Stimulated activated CD8-positive, alpha-beta memory T cell treated with anti-CD3 and anti-CD28 coated beads, Interleukin-12 subunit alpha, Interleukin-12 subunit beta, amount 100 ng/mL, for 4 hours (primary cell): ENCODE data around the gene POLR1A.

ENCODE experiments used
- DNase-seq: peaks from one replicate; pipeline ENCODE4 v3.0.0-alpha.2; 2020; ENCODE audit warnings: low read depth

POLR1A gene

DNA sequence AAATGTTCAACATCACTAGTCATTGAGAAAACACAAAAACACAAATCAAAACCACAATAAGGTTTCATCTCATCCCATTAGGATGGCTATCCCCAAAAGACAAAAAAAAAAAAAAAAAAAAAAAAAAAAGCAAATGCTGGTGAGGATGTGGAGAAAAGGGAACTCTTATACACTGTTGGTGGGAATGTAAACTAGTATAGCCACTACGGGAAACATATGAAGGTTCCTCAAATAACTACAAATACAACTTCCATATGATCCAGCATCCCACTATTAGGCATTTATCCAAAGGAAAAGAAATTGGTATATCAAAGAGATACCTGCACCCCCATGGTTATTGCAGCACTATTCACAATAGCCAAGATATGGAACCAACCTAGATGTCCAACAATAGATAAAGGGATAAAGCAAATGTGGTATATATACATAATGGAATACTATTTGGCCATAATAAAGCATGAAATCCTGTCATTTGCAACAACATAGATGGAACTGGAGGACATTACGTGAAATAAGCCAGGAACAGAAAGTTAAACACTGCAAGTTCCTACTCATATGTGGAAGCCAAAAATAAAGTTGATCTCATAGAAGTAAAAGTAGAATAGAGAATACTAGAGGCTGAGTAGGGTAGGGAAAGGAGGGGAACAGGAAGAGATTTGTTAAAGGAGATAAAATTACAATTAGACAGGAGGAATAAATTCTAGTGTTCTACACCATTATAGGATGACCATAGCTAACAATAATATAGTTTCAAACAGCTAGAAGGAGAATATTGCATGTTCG is 8.4 kb downstream of the POLR1A start:
- DNase-seq, result no peak

DNA sequence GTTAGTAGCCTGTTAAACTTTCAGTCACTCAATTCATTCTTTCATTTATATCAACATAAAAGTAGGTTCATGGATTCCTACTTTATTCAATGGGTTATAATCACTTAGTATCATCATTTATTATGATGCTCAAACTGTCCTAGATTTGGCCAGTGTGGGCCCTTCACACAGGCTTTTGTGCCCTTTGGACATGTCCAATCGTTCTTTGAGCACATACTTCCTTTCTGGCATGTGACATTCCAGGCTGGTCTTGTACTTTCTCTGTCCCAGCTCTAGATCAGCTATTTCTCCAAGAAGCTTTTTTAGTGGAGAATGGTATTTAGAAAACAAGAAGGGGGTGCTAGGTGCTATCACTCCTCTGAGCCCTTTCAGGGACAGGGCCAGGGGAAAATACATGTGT is 11.5 kb downstream of the POLR1A start:
- no peak for DNase-seq

DNA sequence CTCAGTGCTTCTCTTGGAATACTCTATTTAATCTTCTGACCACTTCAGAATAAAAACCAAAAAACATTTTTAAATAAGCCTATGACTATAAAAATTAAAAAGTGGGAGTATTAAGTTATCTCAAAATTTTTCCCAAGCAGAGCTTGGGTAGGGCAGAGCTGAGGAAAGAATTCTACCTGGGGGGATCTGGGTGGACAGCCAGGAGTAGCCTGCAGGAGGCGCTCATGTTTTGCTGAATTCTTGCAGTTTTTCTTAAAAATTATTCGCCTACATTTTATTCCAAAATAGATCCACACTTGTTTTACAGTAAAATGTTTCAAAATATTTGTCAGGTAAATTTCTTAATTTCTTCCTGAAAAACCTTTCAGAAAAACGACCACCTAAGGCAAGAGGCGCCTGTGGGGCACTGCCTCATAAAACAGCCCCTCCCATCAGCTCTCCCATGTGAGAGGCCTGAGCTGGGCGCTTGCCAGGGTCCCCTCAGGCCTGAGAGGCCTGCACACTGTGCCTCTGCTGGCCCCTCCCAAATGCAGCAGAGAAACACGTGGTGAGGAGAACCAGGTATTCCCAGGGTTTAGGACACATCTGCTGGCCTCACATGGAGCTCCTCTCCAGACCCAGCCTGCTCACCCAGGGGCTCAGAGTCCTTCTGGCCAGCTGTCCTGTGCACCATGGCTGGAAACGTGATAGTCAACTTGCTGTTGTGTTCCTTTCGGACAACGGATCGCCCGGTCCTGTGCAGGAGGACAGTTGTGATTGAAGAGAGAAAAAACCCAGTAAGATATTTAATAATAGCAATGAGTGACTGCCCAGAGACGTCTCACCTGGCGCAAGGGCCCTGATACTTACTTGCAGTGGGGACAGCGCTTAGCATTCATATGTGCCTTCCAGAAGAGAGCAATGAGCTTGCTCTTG is 17.5 kb downstream of the POLR1A start:
- no peak for DNase-seq

DNA sequence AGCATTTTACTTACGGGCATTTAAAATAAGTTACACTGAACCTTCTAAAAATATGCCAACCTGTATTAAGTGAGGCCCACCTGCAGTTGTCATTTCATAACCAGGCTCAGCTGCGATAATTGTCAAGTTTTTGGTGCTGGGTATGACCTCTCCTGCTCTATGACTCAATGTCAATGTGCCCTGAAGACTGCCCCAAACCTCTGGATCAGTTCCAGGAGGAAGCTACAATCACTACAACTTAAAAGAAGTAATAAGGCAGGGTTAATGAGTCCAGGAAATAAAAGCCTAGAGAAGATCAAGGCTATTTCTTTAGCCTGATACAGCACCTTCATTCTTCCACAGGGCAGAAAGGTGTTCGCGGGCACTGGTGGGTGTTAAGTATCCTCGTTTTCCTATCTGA is 22.9 kb downstream of the POLR1A start:
- DNase-seq, result no peak

DNA sequence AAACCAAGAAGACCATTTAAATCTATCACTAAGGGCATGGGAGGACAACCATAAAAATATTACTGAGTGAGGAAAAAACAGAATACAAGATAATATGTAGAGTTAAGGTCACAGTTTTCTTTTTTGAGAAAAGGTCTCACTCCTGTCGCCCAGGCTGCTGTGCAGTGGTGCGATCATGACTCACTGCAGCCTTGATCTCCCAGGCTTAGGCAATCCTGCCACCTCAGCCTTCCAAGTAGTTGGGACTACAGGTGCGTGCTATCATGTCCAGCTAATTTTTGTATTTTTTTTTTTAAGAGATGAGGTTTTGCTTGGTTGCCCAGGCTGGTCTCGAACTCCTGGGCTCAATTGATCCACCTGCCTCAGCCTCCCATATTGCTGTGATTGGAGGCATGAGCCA is 24.0 kb downstream of the POLR1A start:
- DNase-seq, result no peak

DNA sequence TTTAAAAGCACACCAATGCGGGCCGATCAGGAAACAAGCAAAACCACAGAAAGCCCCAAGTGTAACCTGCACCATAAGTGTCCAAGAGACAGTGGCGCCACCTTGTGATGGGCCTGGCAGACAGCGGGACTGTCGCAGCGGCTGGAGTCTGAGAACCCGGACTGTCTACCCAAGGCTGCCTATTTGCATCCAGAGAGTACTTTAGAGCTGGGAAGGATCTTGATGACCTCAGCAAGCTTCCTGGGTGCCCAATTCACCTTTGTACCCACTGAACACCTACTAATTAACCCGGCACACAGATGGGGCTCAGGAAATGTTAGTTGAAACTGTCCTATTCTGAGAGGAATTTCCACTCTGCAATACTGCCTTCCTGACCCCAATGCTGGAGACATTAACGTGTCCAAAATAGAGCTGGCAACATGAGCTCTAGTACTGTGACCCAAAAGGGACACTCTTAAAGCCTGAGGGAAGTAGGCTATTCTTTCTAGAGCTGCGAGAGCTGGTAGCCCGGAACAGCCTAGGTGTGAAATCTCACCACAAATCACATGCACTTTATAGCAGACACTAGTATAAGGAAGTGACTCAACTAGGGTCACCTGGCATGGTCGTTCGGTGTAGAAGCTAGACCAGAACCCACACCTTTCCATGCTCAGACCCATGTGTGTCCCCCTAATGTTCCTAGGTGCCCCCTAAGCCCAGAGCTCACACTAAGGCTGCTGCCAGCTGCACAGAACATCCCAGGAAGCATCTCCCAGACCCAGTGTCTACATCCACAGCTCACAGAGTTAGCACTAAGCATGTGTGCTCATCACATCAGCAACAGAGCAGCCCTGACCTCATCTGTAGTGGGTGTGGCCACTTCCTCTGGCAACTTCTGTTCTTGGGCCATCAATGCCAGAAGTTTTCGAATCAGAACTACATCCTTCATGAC is 25.4 kb downstream of the POLR1A start:
- peak; percentile 47 for DNase-seq

DNA sequence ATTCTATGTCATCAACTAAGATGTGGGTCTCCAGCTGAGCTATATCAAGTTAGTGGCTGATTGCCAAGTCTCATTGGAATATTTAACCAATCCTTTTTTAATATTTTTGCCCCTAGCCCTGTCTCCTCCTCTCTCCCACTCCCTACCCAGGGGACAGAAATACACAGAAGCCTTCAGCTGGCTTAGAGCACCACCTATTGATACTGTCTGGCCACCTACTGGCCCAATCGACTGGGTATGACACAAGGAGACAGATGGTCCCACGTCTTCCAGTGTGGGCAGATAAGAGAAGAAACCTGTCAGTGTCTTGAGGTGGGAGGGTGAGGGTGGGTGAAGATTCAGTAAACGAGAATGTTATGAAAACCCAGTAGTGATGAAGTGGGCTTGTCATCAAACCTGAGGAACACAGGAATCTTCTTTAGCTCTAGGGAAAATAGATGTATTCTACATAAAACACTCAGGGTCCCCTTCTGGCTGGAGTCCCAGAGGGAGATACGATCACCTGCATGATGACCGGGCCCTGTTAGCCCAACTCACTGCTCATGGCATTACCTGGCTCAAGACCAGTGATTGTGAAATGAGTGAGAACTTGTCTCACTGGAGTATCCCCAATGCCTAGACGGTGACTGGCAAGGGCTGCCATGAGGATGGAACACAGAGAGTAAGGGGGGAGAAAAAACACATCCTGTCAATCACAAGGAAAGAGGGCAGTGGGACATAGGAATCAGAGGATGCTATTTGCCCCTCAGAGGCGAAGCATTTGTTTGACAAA is 26.7 kb downstream of the POLR1A start:
- DNase-seq, result no peak

DNA sequence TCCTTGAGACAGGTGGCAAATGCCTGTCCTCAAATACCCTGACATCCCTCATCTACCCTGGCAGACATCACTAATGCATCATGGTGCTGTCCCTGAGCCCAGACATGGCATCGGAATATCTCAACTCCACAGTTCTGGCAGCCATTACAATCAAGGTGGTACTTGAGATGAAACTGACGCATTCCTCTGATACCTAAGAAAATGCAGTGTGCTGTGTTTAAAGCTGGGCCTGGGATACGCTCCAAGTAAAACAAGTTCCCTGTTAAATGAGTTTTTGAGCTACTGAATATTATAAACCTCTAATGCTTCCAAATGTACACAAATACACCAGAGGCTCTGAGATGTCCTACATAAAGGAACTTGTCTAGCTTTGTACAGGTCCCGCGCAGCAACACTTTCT is 29.8 kb downstream of the POLR1A start:
- no peak for DNase-seq

DNA sequence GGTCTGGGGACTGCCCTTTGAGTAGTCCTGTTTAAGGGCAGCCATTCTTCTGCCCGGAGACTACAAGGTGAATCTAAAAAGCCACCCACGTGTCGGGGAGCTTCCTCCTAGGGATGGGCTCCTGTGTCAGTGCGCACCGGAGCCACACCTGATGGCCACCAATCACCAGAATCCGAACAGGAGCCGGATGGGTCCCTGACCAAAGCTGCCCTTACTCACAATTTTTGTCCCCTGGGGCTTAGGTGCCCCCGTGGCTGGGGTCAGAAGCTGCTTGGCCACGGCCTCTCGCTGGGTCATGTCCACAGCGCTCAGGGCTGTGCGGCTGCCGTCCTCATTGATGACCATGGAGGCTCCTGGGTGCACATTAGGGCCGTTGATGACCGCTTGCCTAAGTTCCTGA is 30.9 kb downstream of the POLR1A start:
- no peak for DNase-seq

DNA sequence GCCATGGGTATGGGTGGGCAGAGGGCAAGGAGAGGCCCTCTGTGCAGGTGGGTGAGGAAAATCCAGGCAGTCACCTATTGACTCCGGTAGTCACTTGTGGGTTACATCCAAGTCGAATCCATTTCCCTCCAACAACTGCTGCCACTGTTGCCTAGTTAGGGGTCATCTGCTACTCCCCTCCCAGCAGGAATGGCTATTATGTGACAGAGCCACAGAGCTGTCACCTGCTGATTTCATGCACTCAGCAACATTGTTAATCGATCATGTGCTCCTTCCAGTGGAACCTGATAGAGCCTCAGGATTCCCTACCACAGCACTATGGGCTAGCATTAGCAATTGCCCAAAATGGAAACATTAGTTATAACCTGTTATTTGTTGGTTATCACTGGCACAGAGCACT is 31.4 kb downstream of the POLR1A start:
- DNase-seq, result no peak

DNA sequence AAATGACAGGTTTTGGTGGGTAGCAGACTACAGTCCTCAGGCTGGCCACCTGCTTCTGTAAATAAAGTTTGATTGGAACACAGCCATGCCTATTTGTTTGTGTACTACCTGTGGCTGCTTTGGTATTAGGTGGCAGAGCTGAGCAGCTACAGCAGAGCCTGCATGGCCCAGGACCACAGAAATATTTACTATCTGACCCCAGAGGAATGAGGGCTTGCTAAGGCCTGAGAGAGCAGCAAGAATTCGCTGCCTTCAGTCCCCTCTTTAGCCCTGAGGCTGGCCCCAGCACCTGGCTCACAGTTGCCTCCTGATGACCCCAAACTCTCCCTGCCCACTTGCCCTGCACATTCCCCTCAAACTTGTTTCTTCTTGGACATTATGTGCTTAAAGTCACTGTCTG is 32.5 kb downstream of the POLR1A start:
- no peak for DNase-seq

DNA sequence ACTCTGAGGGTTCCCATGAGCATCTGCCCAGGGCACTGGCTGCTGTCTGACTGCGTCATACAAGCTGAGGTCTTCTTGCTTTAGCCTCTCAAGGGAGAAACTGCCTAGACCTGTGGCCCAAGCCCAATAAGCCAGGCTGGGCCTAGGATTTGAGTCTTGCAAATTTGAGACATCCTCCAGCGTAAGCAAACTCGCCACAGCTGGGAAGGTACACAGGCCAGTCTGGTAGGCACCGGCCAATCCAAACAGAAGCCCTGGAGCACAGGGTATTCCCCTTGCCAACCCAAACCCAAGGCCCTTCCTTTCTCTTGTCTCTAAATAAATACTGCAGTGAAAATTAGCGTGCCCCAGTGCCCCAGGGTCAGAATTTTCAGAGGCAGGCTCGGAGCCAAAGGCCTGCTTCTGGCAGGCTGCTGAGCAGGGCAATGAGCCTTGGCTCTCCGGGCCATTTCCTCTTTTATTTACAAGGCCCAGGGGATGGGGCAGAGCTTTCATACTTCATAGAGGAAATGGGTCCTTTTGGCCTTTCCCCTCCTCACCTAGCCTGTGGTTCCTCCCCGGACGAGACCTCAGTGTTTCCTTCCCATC is 33.3 kb downstream of the POLR1A start:
- no peak for DNase-seq

DNA sequence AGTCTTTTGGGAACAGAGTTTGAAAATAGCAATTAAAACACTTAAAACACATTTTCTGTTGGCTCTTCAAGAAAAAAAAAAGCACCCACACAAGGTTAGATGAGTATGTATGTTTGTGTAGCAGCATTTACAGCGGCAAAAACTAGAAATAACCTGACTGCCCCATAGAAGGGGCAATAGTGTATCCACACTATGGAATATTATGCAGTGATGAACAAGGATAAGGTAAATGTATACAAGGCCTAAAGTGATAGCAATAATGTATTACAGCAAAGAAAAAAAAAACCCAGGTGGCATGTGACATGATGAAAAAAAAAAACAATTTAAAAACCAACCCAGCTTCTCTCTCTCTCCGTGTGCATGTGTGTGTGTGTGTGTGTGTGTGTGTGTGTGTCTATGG is 34.8 kb downstream of the POLR1A start:
- no peak for DNase-seq

DNA sequence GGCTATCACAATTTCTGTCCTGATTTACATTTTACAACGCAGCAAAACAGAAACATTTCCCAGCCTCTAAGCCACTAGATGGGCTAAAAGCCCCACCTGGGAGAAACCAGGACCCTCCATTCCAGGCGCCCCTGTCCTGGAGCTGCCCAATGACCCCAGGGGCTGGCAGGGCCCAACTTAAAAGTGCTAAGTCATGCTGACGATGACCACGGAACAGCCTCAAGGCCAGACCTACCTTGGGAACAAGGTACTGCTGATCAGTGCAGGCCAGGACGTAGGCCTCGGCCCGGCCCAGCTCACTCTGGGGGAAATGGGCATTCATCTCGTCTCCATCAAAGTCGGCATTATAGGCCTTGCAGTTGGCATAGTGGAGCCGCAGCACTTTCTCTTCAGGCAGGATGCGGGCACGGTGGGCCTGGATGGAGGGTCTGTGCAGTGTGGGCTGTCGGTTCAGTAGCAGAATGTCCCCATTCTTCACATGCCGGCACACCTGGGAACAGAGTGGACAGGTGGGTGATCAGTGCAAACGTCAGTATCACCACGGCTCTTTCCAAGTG is 35.8 kb downstream of the POLR1A start:
- no peak for DNase-seq

DNA sequence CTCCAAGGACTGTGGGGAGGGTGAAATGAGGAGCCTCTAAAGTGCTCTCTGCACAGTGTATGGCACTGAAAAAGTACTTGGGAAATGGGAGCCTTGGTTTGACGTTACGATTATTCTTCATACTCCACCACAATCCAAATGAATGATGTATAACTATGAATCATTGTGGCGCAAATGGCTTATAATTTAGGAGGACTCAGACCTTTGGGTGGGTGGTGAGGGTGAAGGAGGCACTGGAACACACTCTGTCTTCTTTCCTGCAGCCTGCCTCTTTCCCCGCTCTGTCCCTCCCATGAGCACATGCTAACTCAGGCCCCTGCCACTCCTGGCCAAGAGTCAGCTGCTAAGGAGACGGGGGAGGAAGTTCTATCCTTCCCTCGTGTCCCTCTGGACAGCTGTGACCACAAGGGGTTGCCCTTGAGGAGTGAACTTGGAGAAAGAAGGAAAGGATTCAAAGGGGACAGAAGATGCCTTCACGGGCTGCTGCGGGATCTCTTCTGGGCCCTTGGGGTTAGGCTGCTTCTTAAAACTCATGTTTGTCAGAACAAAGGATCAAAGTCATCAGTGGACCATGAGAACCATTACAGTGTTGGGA is 36.5 kb downstream of the POLR1A start:
- no peak for DNase-seq

DNA sequence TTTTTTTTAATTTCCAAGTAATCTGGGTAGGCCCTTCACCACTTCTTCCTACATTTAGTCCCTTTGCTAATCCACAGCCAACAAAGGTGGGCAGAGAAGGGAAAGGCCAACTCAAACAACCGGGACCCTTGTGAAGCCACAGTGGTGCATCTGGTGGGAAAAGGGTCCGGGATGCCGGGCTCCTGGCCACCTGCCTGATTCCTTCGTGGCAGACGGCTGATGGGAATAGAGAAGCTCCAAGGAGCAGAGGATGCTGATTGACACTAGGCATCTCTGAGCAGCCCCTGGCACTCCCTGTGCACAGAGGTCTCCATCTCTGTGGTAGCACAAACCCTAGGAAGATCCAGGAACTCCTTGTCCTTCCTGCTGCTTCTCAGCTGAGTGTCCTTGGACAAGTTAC is 37.0 kb downstream of the POLR1A start:
- no peak for DNase-seq

DNA sequence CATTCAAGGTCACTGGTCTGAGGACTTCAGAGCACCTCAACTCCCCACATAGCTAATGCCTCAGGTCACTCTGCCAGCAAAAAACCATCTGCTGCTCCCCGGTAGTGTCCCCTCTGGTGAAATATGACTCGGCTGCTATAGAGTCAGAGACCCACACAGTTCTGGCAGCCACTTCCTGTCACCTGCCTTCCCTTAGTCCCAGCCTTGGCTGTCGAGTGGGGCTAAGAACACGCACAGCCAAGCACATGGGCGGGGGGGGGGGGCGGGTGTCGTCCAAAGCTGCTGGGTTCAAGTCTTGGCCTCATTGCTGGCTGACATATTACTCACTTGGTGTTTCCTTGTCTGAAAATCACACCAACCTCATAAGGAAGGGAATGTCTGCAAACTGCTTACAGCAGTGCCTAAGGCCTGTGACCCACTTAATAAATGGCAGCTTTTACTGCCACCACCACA is 37.5 kb downstream of the POLR1A start:
- peak; percentile 12 for DNase-seq

DNA sequence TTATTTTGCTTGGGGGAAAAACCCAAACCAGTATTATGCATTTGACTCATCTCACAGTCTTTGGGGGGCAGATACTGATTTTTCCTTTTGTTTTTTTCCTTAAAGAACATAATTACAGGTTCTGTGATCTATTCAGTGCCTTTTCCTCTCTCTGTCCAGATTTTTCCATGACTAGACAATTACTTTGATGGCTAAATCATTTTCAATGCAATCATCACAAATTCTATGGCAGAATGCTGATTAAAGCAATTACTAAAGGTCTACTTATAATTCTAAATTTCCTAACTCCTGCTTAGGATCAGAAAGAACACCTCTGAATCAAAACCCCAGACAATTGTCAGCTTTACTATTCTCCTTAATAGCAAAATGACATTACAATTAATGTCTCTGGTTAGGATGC is 38.8 kb downstream of the POLR1A start:
- DNase-seq, result no peak

DNA sequence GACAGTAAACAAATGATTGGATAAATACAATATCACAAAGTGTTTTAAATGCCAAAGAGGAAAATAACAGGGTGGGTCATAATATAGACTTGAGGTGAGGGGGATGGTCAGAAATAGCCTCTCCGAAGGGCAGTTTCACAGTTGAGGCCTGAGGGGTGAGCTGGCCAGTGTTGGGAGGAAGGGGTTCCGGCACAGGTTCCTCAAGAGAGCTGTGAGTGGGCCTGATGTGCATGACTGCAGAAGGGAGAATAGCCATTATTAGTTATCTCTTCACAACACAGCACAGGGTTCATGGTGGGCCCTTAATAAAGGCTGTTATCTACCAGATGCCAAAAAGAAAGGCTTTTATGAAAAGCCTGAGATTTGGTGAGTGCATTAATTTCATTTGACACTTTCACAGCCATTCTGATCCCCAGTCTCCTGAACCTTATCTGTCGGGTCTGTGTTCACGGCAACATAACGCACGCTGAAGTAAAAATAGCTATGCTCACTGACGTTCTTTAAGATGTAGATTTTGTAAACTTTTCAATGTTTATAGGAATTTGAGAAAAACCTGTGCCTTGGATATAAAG is 39.6 kb downstream of the POLR1A start:
- no peak for DNase-seq

DNA sequence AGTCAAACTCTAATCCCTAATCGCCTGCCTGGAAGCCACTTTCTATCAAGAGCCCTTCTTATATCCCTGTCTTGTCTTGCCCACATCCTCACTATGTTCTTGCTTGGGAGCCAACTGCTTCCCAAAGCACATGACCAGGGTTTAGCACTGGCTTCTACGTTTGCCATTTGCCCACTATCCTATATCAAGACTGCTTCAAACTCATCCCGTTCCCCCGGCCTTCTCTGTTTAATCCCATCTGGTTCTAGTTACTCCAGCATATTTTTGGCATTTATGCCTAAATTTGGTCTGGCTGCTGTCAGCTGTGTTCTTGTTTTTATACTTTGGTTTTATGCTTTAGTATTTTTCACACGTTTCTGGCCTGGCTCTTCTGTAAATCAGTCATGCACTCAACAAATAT is 40.2 kb downstream of the POLR1A start:
- no peak for DNase-seq
